Neural cell (in vitro differentiated cells): Measurements from ENCODE around the gene SAMD4A. TPM values are rescaled to one million over a fixed set of nuclear protein-coding genes. Genes with fewer than 3 reads are reported as not detected.

ENCODE experiments used
- H2AFZ ChIP-seq: fragments of 200-600, 300-800 bp; sonication (generic), shearing (Covaris generic); 2 replicates; pipeline ENCODE4 v1.6.0; 2014; ENCODE audit warnings: low read depth, mild to moderate bottlenecking, antibody characterized with exemption, low read length, moderate library complexity
- H3F3A ChIP-seq: fragments of 200-600 bp; shearing (Covaris generic); 2 replicates; pipeline ENCODE4 v1.6.1; 2016; ENCODE audit warnings: mild to moderate bottlenecking, moderate library complexity, mixed read lengths, antibody characterized with exemption, low read length; ENCODE audit not compliant: insufficient read depth, poor library complexity, severe bottlenecking
- H3K27ac ChIP-seq: fragments of 200-600, 300-800 bp; sonication (generic), shearing (Covaris generic); 2 replicates; pipeline ENCODE4 v1.5.1; 2014; ENCODE audit warnings: mild to moderate bottlenecking, low read length, moderate library complexity
- H3K27me3 ChIP-seq: fragments of 300-800, 200-600 bp; sonication (generic), shearing (Covaris generic); 2 replicates; pipeline ENCODE4 v1.6.0; 2014; ENCODE audit warnings: mild to moderate bottlenecking, low read depth, low read length, moderate library complexity; ENCODE audit not compliant: insufficient read depth
- H3K36me3 ChIP-seq: fragments of 300-800, 200-600 bp; sonication (generic), shearing (Covaris generic); 2 replicates; pipeline ENCODE4 v1.5.1; 2014; ENCODE audit warnings: mild to moderate bottlenecking, antibody characterized with exemption, low read length, moderate library complexity; ENCODE audit not compliant: insufficient read depth
- H3K4me2 ChIP-seq: fragments of 300-800, 200-600 bp; sonication (generic), shearing (Covaris generic); 2 replicates; pipeline ENCODE4 v1.6.0; 2014; ENCODE audit warnings: mild to moderate bottlenecking, low read length
- H3K4me3 ChIP-seq: fragments of 300-800, 200-600 bp; sonication (generic), shearing (Covaris generic); 2 replicates; pipeline ENCODE4 v1.5.1; 2014; ENCODE audit warnings: mild to moderate bottlenecking, low read length, moderate library complexity
- H3K79me2 ChIP-seq: fragments of 200-600 bp; shearing (Covaris generic); replicated peaks from 2 replicates; pipeline ENCODE4 v1.6.0; 2014; ENCODE audit warnings: mild to moderate bottlenecking, low read length, moderate library complexity; ENCODE audit not compliant: insufficient read depth
- H3K9ac ChIP-seq: fragments of 300-800, 200-600 bp; sonication (generic), shearing (Covaris generic); 2 replicates; pipeline ENCODE4 v1.6.1; 2016; ENCODE audit warnings: mild to moderate bottlenecking, low read length, mixed read lengths
- H3K9me2 ChIP-seq: fragments of 200-600 bp; shearing (Covaris generic); 2 replicates; pipeline ENCODE4 v1.6.1; 2016; ENCODE audit warnings: mild to moderate bottlenecking, low read length, mixed read lengths; ENCODE audit not compliant: insufficient read depth
- H3K9me3 ChIP-seq: fragments of 200-600, 300-800 bp; sonication (generic), shearing (Covaris generic); 2 replicates; pipeline ENCODE4 v1.6.1; 2016; ENCODE audit warnings: mild to moderate bottlenecking, mixed run types, low read length, moderate library complexity, mixed read lengths
- H4K20me1 ChIP-seq: fragments of 200-600 bp; shearing (Covaris generic); 2 replicates; pipeline ENCODE4 v1.6.1; 2016; ENCODE audit warnings: mild to moderate bottlenecking, mixed run types; ENCODE audit not compliant: insufficient read depth
- CTCF ChIP-seq: fragments of 450-650 bp; IDR thresholded peaks from 2 replicates; pipeline ENCODE4 v1.5.1; 2014; ENCODE audit warnings: antibody characterized with exemption, mild to moderate bottlenecking, moderate library complexity; ENCODE audit not compliant: poor library complexity, severe bottlenecking
- EP300 ChIP-seq: fragments of 450-650 bp; conservative IDR thresholded peaks from 2 replicates; pipeline ENCODE4 v1.6.1; 2014; ENCODE audit warnings: antibody characterized with exemption, mild to moderate bottlenecking, moderate library complexity; ENCODE audit not compliant: poor library complexity, severe bottlenecking
- EZH2 ChIP-seq: fragments of 200-600, 300-800 bp; shearing (Covaris generic), sonication (generic); IDR thresholded peaks from 2 replicates; pipeline ENCODE4 v1.6.1; 2014; ENCODE audit warnings: antibody characterized with exemption, low read length, borderline replicate concordance, mild to moderate bottlenecking; ENCODE audit not compliant: insufficient read depth, poor library complexity, severe bottlenecking
- MXI1 ChIP-seq: fragments of 450-650 bp; conservative IDR thresholded peaks from 2 replicates; pipeline ENCODE4 v1.6.1; 2014; ENCODE audit warnings: antibody characterized with exemption, mild to moderate bottlenecking; ENCODE audit not compliant: poor library complexity, severe bottlenecking
- POLR2AphosphoS5 ChIP-seq: IDR thresholded peaks from 2 replicates; pipeline ENCODE4 v1.6.1; 2012
- RAD21 ChIP-seq: fragments of 450-650 bp; conservative IDR thresholded peaks from 2 replicates; pipeline ENCODE4 v1.6.1; 2014; ENCODE audit warnings: antibody characterized with exemption, mild to moderate bottlenecking, moderate library complexity
- REST ChIP-seq: IDR thresholded peaks from 2 replicates; pipeline ENCODE4 v1.6.1; 2012; ENCODE audit warnings: borderline replicate concordance
- SMC3 ChIP-seq: fragments of 450-650 bp; conservative IDR thresholded peaks from 2 replicates; pipeline ENCODE4 v1.6.1; 2014; ENCODE audit warnings: antibody characterized with exemption, mild to moderate bottlenecking, moderate library complexity; ENCODE audit not compliant: poor library complexity
- TAF1 ChIP-seq: IDR thresholded peaks from 2 replicates; pipeline ENCODE4 v1.6.1; 2012; ENCODE audit warnings: low read depth
- polyA plus RNA-seq: library from polyadenylated mRNA; depleted of rRNA; stranded (reverse); fragments of >200 nt; gene quantifications from 2 replicates; pipeline ENCODE4 v1.2.3, GENCODE V29; 2014

The SAMD4A gene
- polyA plus RNA-seq, 1 donor from 2014 or later, result 1.0 TPM

DNA sequence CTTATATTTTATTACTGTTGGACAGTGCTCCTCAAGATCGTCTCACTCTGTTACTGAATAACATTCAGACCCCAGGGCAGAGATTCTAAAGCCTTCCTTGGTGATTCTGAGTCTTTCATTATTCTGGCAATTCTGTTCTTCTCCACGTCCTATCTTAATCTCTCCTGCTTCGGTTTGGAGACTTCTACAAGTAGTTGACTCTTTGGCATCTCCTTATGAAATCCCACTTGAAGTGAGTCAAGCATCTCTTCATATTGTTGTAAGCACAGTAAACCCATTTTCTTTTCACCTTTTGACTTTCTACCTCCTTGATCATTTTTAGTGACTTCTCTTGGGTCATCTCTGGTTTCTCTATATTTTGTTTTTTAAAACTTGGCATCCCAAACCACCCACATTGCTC is 132.8 kb downstream of the SAMD4A start:
- Histone ChIP-seq H3K27ac (no peak overlapping the region), H3K9me2 (no peaks in the 10 kb centered on the region), H4K20me1 (no peaks in the 10 kb centered on the region), H3K4me2 (no peak overlapping the region), H3K9ac (no peak overlapping the region), H2AFZ (no peak overlapping the region), H3K4me3 (no peak overlapping the region), H3K79me2 (no peaks in the 10 kb centered on the region), H3K9me3 (no peaks in the 10 kb centered on the region), H3F3A (no peaks in the 10 kb centered on the region), H3K27me3 (no peaks in the 10 kb centered on the region), H3K36me3 (no peaks in the 10 kb centered on the region)
- TF ChIP-seq MXI1 (no peak), EP300 (no peak), POLR2AphosphoS5 (no peak), SMC3 (no peak)

GRCh38 chr14:54700717-54701116 is 133.8 kb downstream of the SAMD4A start:
- H3K9ac ChIP-seq, result no peak overlapping the region
- no peaks in the 10 kb centered on the region for H3F3A ChIP-seq
- H3K27ac ChIP-seq, result no peak overlapping the region
- no peaks in the 10 kb centered on the region for H3K36me3 ChIP-seq
- no peaks in the 10 kb centered on the region for H3K9me2 ChIP-seq
- no peaks in the 10 kb centered on the region for H3K9me3 ChIP-seq
- no peaks in the 10 kb centered on the region for H4K20me1 ChIP-seq
- H3K4me2 ChIP-seq, result no peak overlapping the region
- H3K79me2 ChIP-seq, result no peaks in the 10 kb centered on the region
- H3K27me3 ChIP-seq, result no peaks in the 10 kb centered on the region
- no peak overlapping the region for H3K4me3 ChIP-seq
- no peak overlapping the region for H2AFZ ChIP-seq
- no peak for TF ChIP-seq RAD21
- TF ChIP-seq TAF1, result no peak
- no peak for TF ChIP-seq REST
- no peak for TF ChIP-seq MXI1
- no peak for TF ChIP-seq EZH2
- TF ChIP-seq POLR2AphosphoS5, result no peak
- no peak for TF ChIP-seq SMC3
- TF ChIP-seq EP300, result no peak
- TF ChIP-seq CTCF, result no peak

GRCh38 chr14:54702014-54702491 is 135.1 kb downstream of the SAMD4A start:
- Histone ChIP-seq H3K9ac (no peak overlapping the region), H3K9me2 (no peaks in the 10 kb centered on the region), H3F3A (no peaks in the 10 kb centered on the region), H3K4me2 (no peak overlapping the region), H3K79me2 (no peaks in the 10 kb centered on the region), H3K9me3 (no peaks in the 10 kb centered on the region), H4K20me1 (no peaks in the 10 kb centered on the region), H3K36me3 (no peaks in the 10 kb centered on the region), H3K27ac (no peak overlapping the region), H2AFZ (no peak overlapping the region), H3K4me3 (no peak overlapping the region), H3K27me3 (no peaks in the 10 kb centered on the region)
- TF ChIP-seq RAD21 (no peak), EP300 (no peak), EZH2 (no peak), SMC3 (no peak), CTCF (no peak), TAF1 (no peak), POLR2AphosphoS5 (no peak), REST (no peak), MXI1 (no peak)
